Left ventricle myocardium inferior (tissue), 1 donor: Measurements from ENCODE around the gene RFTN1. TPM values are rescaled to one million over a fixed set of nuclear protein-coding genes. Genes with fewer than 3 reads are reported as not detected.

Experiments
- DNase-seq: peaks from one replicate; pipeline ENCODE4 v3.0.0-alpha.2; 2020
- H3K27ac ChIP-seq: fragments of 200-600 bp; replicated peaks from 2 replicates; pipeline ENCODE4 v1.8.0; 2021
- H3K27me3 ChIP-seq: fragments of 200-600 bp; 2 replicates; pipeline ENCODE4 v1.8.0; 2021; ENCODE audit warnings: low read depth
- H3K36me3 ChIP-seq: fragments of 200-600 bp; 2 replicates; pipeline ENCODE4 v1.8.0; 2021
- H3K4me1 ChIP-seq: fragments of 200-600 bp; 2 replicates; pipeline ENCODE4 v1.8.0; 2021
- H3K4me3 ChIP-seq: fragments of 200-600 bp; 2 replicates; pipeline ENCODE4 v1.8.0; 2021; ENCODE audit warnings: mild to moderate bottlenecking, moderate library complexity
- H3K9me3 ChIP-seq: fragments of 200-600 bp; replicated peaks from 2 replicates; pipeline ENCODE4 v1.8.0; 2021
- CTCF ChIP-seq: fragments of 200-600 bp; IDR thresholded peaks from 2 replicates; pipeline ENCODE4 v1.8.0; 2021; ENCODE audit warnings: antibody characterized with exemption, mild to moderate bottlenecking, borderline replicate concordance
- intact Hi-C: fragments of 100-400 bp; cut with micrococcal nuclease; formaldehyde crosslinking; loops from one replicate; pipeline ENCODE4 v1.11.0; 2022
- total RNA-seq: library from RNA; stranded (reverse); fragmentation: NEBNext Ultra II Directional; extraction: Animal tissue kit (Norgen Biotek cat#: 25700); gene quantifications from one replicate; pipeline ENCODE4 v1.2.1, GENCODE V29; 2021
- donor health status: DM: no; HTN: yes; CAD: no; lungs with severe emphysema.

The RFTN1 gene
- total RNA-seq, 1 donor from 2014 or later, result 22.9 TPM

- TF ChIP-seq CTCF, result no peak
- no peak overlapping the region for H3K27ac ChIP-seq
- H3K4me1 ChIP-seq, result peaks cover 40% of the 10 kb centered on the region
- intact Hi-C loops, result no loop called here
- H3K36me3 ChIP-seq, result peaks cover 27% of the 10 kb centered on the region
- no peaks in the 10 kb centered on the region for H3K27me3 ChIP-seq
- no peaks in the 10 kb centered on the region for H3K9me3 ChIP-seq
- no peak for DNase-seq
- H3K4me3 ChIP-seq, result no peak overlapping the region
These were observed 215.3 kb downstream of the RFTN1 start for GRCh38 chr3:16297997-16298885.

DNA sequence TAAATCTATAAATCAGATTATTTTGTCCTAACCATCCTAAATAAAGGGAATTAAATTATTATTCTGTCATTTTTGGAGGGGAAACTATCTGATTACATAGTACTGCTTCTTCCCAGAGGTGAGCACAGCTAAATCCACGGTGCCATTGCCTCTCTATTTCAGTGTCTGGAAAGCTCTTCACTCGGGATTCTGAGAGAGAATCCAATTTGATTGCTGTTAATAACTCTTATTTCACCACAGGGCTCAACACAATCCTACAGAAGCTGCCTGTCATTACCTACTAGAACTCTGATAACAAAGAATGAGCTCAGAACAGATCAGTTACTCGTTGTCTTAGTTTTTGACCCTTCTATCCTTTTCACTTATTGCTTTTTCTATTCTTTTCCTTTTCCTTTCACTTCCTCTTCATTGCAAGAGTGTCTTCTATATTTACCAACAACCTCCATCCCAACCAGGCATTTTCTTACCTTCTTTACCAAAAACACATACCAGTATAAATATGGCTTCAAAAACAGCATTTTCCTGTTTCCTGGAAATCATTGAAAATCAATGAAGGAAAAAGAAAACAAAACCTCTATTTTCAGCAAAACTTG, 218.1 kb downstream of the RFTN1 start:
- intact Hi-C loops, result no loop called here
- no peaks in the 10 kb centered on the region for H3K27me3 ChIP-seq
- no peak overlapping the region for H3K27ac ChIP-seq
- peaks cover 41% of the 10 kb centered on the region for H3K4me1 ChIP-seq
- H3K9me3 ChIP-seq, result no peaks in the 10 kb centered on the region
- no peak for DNase-seq
- no peak overlapping the region for H3K4me3 ChIP-seq
- H3K36me3 ChIP-seq, result peaks cover 13% of the 10 kb centered on the region
- no peak for TF ChIP-seq CTCF

DNA sequence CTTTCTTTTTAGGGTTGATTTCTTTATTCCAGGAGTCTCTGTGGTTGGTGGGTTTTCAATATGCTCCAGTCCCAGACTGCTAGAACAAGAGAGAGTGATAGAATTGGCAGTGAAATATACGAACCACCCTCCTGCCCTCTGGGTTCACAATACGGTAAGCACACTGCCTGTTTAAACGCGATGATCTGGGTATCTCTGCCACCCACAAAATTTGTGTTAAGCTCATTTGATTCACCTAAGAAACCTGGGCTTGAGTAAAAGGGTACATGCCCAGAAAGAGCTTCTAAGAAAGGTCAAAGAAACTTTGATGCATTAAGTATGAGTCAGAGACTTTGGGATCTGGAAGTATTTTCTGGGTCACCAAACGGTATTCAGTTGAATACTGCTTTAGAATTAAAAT, 218.7 kb downstream of the RFTN1 start:
- H3K36me3 ChIP-seq, result peaks cover 13% of the 10 kb centered on the region
- no peak overlapping the region for H3K27ac ChIP-seq
- no peaks in the 10 kb centered on the region for H3K27me3 ChIP-seq
- no peak for DNase-seq
- TF ChIP-seq CTCF, result no peak
- H3K4me3 ChIP-seq, result no peak overlapping the region
- peaks cover 44% of the 10 kb centered on the region for H3K4me1 ChIP-seq
- H3K9me3 ChIP-seq, result no peaks in the 10 kb centered on the region
- intact Hi-C loops, result loop anchor here (5.0 kb wide), 1 partner anchor 222 kb away; no protein-coding TSS in a partner anchor

DNA sequence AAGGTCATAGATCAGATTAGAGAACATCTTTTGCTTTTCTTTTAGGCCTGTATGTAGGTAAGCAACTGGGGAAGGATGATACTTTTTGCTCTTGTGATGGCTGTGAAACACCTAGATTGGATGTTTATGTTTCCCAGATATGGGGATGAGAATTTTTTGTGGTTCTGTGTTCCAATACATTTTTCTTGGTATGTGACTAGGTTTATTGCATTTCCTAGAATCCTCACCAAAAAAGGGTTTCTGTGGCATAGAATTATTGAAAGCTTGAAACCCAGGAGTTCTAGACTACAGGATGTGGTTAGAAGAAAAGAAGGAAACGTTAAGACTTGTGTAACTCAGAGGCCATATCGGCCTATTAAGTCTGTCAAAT, 222.7 kb downstream of the RFTN1 start:
- peaks cover 72% of the 10 kb centered on the region for H3K4me1 ChIP-seq
- no peaks in the 10 kb centered on the region for H3K27me3 ChIP-seq
- DNase-seq, result no peak
- no peaks in the 10 kb centered on the region for H3K9me3 ChIP-seq
- no peak overlapping the region for H3K4me3 ChIP-seq
- no peak for TF ChIP-seq CTCF
- peak overlapping the region; percentile 1 for H3K27ac ChIP-seq
- peaks cover 9% of the 10 kb centered on the region for H3K36me3 ChIP-seq
- intact Hi-C loops, result loop anchor here (5.0 kb wide), 1 partner anchor 226 kb away; no protein-coding TSS in a partner anchor

GRCh38 chr3:16290007-16290826, 223.3 kb downstream of the RFTN1 start:
- Histone ChIP-seq H3K36me3 (peaks cover 5% of the 10 kb centered on the region), H3K27me3 (no peaks in the 10 kb centered on the region), H3K4me1 (peaks cover 72% of the 10 kb centered on the region), H3K9me3 (no peaks in the 10 kb centered on the region), H3K27ac (peak overlapping the region; percentile 81), H3K4me3 (no peak overlapping the region)
- no peak for DNase-seq
- intact Hi-C loops, result loop anchor here (5.0 kb wide), 1 partner anchor 227 kb away; no protein-coding TSS in a partner anchor
- peak; percentile 88 for TF ChIP-seq CTCF
